GM19455 (cell line): ENCODE results near the gene CDYL2.
"Not testable (repeated sequence)": the region's sequence is repeated elsewhere in the genome, so short reads cannot be mapped to it uniquely, and the experiment has no call there.

Experiments
- ATAC-seq: cut with Tn5 transposase; IDR thresholded peaks from one replicate; pipeline ENCODE4 v1.9.1; 2021; ENCODE audit not compliant: unreplicated experiment

The CDYL2 gene

DNA sequence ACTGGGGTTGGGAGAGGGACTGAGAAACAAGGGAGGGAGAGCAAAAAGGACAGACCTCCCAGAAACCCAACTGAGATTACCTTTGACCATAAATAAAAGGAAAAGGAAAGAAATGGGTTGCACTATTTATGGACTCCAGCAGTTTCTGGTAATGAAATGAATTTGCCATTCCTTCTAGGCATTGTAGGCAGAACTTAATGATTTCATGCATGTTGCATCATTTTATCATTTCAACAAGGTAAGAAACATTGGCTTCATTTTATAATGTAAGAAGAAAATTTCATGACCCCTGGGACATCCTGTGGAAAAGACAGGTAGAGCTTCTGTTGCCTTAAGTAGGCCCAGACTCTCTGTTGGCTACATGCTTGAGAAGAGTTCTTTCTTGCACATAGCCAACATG lies 8.2 kb upstream of the CDYL2 start:
- no peak for ATAC-seq

GRCh38 chr16:80809366-80809765 lies 5.0 kb upstream of the CDYL2 start:
- no peak for ATAC-seq

DNA sequence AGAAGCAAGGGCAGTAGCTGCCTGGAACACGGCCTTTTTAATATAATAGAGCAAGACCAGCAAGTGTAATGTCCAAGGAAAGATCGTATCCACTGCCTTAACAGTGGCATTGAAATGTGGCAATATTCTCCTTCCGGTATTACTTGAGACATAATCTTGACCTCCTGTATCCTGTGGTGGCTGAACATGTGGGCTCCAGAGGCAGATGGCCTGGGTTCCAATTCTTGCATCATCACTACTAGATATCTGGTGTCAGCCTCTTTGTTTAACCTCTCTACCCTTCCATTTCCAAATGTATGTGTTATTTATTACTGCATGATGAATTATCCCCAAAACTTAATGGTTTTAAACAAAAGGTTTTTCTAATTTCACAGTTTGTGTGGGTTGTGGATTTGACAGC lies 3.5 kb upstream of the CDYL2 start:
- no peak for ATAC-seq

DNA sequence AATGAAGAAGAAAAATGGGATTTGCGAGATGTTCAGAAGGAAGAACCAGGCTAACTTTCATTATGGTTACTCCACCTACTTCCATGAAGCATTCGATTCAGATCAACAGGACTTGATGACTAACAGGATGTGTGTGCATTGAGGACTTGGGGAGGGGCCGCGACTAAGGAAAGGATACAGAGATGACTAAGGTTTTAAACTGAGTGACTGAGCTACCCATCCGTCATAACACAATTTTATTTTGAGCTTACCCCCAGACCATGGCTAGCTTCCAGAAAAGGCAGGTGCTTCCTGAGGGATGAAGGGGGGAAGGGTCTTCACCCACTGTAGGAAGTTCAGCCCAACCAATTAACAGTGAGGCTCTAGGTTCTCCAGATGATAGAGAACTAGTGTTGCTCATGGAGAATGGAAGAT lies 2.5 kb upstream of the CDYL2 start:
- no peak for ATAC-seq

GRCh38 chr16:80806289-80806688 lies 1.9 kb upstream of the CDYL2 start:
- ATAC-seq = no peak

GRCh38 chr16:80804056-80804525 lies 307 bp downstream of the CDYL2 start:
- ATAC-seq = peak; percentile 44

DNA sequence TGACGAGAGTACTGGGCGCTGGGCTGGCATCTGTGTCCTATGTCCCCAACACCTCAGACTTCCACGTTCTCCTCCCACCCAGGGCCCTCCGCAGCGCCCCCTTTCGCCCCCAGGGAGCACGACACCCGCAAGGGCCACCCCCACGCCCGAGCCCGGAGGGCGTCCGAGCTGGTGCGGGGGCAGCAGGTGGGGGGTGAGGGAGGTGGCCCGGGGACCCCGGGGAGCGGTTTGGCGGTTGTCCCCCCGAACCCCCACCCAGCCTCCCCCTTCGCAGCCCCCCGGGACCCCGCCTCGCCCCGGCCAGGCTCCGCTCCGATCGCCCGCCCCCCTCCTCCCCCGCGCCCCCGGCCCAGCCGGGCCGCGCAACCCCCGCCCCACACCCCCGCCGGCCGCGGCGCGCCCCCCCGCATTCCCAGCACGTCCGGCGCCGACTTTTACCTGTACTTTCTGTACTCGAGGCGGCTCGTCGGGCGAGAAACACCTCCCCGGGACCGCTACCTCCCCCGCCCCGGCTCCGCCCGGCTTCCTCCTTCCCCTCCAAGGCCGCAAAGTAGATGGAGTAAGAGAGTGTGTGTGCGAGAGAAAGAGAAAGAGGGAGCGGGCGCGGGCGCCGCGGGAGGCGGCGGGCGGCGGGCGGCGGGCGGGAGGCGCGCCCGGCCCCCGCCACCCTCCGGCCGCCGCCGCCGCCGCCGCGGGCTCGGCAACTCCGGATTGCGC lies 901 bp downstream of the CDYL2 start:
- ATAC-seq = peak; percentile 22

DNA sequence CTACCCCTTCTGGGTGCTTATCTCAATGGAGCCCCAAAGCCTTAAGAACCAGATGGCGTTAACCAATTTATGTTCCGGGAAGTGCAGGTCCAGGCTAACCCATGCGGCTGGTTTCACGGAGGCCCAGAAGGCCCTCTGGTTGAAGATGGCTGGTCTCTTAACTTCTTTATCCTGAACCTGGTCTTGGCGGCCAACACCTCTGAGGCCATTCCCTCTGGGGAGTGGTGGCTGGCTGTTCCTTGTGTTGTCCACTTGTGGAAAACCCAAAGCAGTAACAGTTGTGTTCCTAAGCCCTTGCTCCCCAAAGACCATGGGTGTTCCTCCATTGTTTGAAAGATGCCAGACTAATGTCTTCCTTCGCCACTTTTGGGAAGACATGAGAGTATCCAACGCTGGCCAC lies 1.5 kb downstream of the CDYL2 start:
- no peak for ATAC-seq

DNA sequence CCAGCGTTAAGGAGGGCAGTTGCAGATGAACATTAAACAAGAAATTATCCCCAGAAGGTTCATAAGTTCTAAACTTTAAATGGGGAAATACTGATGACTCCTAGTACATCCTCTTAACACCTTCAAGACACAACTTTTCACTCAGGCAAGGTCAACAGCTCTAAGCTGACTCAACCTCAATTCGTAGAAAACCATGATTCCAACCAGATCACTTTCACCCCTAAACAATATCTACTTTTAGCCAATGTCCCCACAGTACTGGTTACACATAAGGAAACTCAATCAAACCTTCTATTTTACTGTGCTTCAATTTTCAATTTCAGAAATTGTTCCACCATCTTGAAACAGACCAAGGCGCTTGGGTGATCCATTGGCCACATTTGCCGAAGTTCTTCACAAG lies 2.3 kb downstream of the CDYL2 start:
- no peak for ATAC-seq

DNA sequence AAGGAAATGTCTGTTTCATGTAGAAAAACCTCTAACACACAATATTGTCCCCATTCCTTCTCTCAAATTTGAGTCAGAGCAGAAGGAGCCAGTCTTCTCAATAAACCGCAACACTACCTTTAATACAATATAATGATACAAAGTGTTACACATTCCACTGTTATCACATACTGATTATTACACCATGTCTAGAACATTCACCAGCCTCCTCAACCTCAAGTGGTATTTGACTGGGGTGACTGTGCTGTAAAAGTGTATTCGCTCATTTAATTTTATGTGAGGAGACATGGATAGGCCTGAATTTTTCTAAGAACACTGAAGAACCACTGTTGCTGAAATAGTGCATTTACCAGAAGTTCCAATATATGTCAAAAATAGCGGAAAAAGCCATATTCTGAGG lies 10.3 kb downstream of the CDYL2 start:
- no peak for ATAC-seq

DNA sequence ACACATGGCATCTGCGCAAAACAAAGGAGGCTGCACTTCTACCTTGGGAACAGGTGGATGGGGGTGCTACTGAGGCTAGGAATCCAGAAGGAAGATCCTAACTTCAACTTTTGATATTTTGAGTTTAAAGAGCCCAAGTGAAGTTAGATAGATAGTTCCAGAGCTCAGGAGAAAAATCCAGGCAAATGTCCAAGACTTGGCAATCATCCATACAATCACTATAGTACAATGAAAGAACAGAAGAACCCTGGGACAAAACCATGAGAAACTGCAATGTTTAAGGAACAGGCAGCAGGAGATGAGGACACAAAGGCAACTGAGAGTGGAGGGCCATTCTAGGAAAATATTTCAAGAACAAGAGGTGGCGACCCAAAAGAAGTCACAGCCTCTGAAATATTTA lies 12.4 kb downstream of the CDYL2 start:
- no peak for ATAC-seq

GRCh38 chr16:80791411-80791810 lies 13.0 kb downstream of the CDYL2 start:
- ATAC-seq = no peak

DNA sequence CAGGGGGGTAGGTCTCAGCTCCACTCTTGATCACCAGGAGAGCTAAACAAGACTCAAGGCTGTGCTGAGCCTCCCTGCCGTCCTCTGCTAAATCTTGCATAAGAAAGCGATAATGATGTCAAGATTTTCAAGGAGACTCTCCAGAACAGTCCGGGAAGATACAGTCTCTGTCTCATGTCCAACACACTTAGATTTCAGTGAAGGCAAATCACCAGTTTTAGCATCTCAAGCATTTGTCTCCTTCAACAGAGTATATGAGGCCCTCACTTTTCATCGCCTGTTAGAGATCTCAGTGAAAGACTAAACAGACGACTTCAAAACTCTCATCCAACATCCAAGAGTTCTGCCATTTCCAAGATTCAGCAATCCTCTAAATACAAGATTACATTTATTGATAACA lies 13.6 kb downstream of the CDYL2 start:
- ATAC-seq = no peak

DNA sequence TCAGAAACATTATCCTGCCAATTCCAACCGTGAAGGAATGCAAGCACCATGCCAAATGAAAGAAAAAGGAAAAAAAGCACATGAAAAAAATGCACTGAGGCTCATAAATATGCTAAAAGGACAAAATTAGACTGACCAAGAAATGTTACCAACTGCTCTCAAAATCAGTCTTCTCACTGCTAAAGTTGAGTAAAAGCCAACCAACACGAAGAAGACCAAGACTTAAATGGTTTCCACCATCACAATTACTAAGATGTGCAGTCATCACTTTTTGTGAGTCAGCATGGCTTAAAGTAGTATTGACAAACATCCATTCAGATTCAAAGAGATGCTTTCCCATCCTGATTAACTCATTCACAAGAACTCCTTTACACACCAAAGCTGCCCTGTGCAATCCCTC lies 16.4 kb downstream of the CDYL2 start:
- ATAC-seq = no peak

- not testable (repeated sequence) for ATAC-seq
These were observed 17.8 kb downstream of the CDYL2 start for GRCh38 chr16:80786561-80786960.

DNA sequence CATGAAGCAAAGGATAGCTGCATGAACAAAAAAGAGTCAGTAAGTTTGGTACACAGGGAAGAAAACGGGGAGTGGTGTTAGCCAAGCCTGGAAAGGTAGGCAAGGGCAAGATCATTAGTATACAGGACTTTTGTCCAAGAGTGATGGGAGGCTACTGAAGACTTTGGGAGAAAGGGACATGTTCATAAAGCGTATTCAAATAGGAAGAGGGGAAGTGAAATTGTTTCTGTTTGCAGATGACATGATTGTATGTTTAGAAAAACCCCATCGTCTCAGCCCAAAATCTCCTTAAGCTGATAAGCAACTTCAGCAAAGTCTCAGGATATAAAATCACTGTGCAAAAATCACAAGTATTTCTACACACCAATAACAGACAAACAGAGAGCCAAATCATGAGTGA lies 19.4 kb downstream of the CDYL2 start:
- ATAC-seq = no peak

DNA sequence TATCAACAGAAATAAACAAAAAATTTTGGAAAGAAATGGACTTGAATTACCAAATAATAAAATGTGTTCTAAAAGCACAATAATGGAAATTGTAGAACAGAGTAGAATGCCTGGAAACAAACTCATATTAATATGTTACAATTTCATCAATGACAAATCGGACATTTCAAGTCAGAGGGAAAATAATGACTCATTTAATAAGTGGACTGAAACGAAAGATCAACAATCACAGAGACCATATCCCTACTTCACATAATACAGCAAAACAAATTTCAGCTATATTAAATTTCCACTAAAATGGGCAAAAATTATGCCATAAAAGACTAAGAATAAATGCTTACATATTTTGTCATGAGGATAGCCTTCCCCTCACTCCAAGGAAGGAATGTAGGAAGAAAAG lies 25.7 kb downstream of the CDYL2 start:
- no peak for ATAC-seq

DNA sequence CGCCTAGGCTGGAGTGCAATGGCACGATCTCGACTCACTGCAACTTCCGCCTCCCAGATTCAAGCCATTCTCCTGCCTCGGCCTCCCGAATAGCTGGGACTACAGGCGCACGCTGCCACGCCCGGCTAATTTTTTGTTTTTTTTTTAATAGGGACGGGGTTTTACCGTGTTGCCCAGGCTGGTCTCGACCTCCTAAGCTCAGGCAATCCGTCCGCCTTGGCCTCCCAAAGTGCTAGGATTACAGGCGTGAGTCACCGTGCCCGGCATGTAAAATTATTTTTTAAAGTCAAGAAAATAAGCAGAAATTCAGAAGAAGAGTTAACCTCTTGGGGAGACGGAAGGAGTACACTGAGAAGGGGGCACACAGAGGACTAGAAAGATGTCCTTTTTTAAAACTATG lies 27.5 kb downstream of the CDYL2 start:
- ATAC-seq = no peak

DNA sequence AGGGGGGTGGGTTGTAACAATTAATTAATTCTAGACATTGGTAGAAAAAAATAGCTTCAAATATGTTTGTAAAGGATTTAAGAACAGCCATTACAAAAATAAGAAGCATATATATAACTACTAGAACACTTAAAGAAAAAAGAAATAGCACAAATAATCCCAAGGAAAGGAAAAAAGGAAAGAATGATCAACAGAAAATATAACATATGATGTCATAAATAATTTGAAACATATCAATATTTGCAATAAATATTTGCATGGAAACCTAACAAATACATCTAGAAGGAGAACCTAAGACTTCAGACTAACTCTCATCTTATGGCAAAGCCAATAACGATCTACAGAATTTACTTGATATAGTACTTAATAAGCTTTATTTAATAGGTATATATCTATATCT lies 28.9 kb downstream of the CDYL2 start:
- no peak for ATAC-seq

GRCh38 chr16:80766798-80767197 lies 37.6 kb downstream of the CDYL2 start:
- no peak for ATAC-seq

DNA sequence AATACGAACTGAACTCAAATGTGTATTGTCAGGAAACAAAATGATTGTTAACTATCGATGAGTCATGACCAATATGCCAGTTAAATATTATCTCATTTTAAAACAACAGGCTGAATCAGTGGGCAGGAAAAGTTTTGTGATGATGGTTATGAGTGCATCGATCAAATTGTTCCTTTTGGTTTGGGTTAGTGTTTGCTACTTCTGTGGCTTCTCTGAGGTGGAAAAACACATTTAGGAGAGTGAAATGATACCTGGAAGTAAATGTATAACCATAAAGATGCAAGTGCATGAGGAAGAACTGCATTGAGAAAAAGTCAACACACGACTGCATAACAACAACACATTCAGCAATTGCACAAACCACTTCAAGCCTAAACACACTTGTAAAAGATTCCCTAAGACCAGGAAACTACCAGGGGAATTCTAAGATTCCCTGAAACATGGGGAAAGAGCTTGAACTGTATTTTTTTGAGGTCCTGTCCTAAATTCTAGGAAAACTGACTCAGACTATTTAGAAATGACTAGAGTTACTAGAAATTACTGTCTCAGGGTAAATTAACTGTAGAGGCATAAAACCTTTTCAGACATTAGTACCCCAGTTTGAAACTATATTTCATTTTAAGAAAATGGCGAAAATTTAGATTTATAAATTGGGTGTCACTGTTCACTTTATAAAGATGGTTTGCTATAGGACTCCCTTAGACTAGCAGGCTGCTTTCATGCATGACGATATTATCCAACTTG lies 44.8 kb downstream of the CDYL2 start:
- ATAC-seq = no peak

DNA sequence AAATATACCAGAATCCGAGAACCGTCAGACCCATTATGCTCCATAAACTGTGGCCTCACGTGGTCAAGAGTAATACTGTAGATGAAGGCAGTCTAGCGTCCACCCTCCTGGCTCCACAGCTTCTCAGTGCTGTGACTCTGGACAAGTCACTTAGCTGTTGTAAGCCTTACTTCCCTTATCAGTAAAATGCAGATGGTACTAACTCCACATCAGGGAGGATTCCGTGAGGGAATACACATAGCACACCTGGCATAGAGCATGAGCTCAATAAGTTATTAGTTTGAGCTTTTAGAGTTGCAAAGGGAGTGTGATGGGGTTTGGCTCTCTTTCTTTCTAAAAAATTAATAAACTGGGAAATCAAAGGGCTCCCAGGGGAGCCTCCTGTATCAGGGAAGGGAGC lies 49.9 kb downstream of the CDYL2 start:
- no peak for ATAC-seq

GRCh38 chr16:80752541-80752940 lies 51.9 kb downstream of the CDYL2 start:
- ATAC-seq = no peak
